ENCODE results near the gene SMARCE1.

SMARCE1 gene

DNA sequence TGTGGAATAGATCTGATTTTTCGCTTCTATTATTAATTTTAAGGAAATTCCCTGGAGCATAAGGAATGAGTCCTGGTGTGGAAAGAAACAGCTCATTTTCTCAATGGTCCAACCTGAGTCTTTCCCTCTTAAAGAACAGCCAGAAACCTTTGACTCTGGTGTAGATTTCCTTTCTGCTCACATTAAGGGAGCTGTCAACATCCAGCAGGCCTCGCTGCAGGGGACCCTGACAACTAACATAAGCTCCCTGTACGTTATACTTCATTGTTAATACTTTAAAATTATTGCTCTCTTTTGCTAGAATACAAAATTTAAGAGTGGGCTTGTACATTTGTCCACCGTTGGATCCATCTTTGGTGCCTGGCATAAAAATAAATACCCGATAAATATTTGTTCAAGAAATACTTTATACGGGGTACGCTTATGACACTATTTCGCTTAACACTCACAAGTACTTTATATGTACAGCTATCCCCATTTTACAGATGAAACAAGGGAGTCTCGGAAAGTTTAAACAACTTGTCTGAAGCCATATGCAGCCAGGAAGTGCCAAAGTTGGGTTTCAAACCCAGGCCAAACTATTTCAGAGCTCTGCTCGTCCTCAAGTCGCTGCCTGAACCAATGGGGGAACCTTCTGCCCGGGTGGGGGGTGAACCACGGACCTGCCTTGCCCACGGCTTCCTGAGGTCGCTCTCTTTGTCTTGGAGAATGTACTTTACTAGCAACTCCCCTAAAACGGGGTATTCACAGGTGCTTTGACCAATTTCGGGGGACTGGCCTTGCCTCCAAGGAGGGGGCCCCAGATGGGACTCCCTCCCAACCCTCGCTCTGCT, 611 bp downstream of the SMARCE1 start:
- DNase-seq, result no peak
- intact Hi-C loops (cut with DNase I), result loop anchor here (5.0 kb wide), 1 partner anchor 1020 kb away; no protein-coding TSS in a partner anchor

DNA sequence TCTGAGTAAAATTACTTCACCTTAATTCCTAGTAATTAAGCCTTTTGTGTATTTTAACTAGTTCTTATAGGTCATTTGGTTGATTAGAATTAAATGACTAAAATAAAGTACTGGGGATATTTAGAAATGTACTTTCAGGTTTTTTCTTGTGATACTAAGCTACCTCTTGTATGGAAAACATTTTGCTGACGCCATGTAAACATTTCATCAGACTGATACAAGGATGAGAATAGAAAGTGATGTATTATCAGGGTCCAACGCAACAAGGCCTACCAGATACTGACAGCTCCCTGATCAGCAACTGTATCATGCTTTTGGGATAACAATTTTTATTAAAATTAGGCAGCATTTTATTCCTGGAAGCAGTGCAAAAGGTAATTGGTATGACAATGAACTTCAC, 1.7 kb downstream of the SMARCE1 start:
- no peak for DNase-seq
- intact Hi-C loops (cut with DNase I), result loop anchor here (5.0 kb wide), 1 partner anchor 1021 kb away; no protein-coding TSS in a partner anchor

DNA sequence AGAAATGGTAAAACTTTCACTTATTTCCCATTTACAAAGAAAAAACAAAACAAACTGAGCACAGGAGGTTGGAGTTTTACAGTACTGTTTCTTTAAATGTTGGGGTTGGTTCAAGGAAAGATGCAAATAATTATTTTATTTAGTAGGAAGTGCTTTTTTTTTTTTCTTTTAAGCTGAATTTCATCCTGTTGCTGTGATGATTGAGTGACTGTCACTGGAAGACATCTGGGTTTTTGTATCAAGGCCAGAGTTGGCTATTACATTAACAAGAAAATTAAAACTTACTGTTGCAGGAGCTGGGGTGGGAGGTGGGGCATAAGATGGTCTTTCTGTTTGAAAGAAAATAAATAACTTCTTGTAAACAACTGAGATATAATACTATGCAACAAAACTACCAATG, 2.3 kb downstream of the SMARCE1 start:
- DNase-seq, result no peak
- intact Hi-C loops (cut with DNase I), result loop anchor here (5.0 kb wide), 1 partner anchor 1022 kb away; no protein-coding TSS in a partner anchor

DNA sequence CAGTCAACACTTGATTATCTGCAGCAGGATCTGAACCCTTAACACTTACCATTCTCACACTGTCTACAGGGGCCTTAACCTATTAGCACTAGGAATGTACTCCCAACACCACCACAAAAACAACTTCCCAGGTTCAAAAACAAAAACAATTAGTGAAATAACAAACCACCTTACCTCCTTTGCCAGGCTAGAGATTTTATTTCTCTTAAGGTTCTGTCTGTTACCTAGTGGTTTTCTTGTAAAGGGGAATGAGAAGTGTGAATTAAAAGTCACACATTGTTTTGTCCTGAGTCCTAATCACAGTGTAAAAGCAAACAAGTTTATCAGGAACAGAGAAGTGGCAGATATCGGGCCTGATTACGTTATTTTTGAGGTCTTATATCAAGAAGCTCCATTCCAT, 9.7 kb downstream of the SMARCE1 start:
- intact Hi-C loops (cut with DNase I), result loop anchor here (10.0 kb wide), 1 partner anchor 63 kb away; no protein-coding TSS in a partner anchor
- no peak for DNase-seq

DNA sequence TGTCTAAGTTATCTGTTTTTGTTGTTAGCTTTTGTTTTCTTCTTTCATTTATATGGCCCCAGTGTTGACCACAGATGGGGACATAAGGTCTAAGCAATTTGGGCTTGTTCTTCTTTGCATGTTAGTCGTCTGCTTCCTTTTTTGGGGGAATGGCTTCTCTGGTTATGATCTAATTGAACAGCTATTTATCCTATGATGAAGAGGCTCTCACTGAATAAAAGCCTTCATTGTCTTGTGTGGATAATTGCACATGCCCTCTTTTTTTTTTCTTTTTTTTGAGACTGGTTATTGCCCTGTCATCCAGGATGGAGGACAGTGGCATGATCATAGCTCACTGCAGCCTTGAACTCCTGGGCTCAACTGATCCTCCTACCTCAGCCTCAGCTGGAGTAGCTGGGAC, 13.7 kb downstream of the SMARCE1 start:
- intact Hi-C loops (cut with DNase I), result loop anchor here (10.0 kb wide), 1 partner anchor 59 kb away; no protein-coding TSS in a partner anchor

DNA sequence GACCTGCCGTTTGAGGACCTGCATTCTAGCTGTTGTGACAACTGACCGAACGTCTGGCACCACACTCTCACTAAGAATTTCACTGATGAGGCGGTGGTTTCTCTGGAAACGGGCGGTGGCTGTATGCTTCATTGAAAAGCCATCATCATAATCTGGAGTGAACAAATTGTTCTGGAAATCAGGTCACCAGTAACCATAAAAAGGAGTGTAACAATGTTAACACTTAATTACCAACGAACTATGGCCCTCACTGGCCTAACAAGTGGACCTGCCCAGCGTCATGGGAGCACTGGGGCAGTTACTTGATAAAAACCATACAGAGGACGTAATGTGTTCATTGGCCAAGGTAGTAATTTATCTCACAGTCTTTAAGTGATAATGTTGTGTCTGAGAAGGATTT, 15.4 kb downstream of the SMARCE1 start:
- no peak for DNase-seq
- intact Hi-C loops (cut with DNase I), result loop anchor here (10.0 kb wide), 1 partner anchor 57 kb away; no protein-coding TSS in a partner anchor

More for the DNA sequence above, 13.7 kb downstream of the SMARCE1 start:
- DNase-seq, result no peak

DNA sequence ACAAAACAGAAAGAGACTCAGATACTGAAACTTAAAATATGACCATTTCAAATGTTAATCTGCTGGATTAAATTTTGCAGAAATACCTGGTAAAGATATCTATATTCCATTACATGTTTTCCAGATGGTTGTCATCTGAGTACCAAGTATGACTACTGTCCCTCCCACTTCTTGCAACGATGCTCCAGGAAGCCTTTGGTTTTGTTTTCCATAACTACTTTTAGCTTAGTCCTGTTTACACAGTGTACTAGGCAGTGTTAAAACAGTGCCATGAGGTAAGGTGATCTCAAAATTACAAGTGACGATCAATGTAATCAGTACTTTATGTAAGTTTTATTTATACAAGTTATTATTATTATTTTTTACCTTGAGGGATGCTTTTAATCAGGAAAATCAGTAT, 17.8 kb downstream of the SMARCE1 start:
- intact Hi-C loops (cut with DNase I), result loop anchor here (10.0 kb wide), 1 partner anchor 55 kb away; no protein-coding TSS in a partner anchor
- no peak for DNase-seq

DNA sequence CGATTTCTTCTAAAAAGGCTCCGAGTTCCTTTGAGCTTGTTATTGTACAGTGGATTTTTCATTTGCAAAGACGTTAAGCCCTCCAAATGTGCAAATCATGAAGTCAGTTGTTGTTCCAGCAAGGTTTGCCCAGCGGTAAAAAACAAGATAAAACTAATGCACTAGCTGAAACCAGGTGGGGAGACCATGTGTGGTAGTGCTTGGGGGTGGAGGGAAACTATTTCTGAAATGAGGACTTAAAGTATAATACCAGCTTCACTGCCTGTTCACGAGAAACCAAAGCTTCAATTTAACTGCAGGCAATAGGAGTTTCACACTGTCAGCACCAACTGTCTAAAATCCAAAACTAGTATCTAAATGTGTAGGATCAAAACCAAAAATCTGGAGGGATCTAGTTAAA, 22.3 kb downstream of the SMARCE1 start:
- intact Hi-C loops (cut with DNase I), result no loop called here

DNA sequence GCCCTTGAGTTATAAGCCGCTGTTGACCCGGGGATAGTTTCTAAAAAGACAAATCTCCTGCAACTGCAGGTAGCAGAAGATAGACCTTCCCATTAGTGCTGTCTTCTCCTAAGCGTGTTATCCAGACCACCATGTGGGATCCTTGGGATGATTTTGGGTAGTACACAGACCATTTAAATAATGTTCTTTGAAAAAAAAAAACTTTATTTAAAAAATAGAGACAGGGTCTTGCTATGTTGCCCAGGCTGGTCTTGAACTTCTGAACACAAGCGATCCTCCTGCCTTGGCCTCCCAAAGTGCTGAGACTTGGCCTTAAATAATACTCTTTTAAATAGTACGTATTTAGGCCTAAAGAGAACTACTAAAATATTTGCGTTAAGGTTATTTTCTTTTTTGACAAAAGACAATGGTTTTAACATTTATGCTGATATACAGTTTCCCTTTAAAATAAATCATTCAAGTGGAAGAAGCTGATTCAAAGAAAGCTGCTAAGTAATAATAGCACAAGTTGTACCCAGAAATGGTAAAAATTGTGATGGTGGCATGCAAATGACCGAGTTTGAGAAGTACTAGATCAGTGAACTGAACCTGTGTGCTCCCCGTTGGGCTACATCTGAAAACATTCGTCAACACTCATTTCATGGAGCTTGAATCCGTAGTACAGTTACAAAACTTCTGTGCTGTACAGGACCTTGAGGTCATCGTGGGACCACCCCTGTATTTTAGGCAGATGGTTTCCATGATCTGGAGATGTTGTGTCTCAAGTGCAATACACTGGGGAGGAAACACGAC, 24.0 kb downstream of the SMARCE1 start:
- intact Hi-C loops (cut with DNase I), result no loop called here
- no peak for DNase-seq

More for the DNA sequence above, 22.3 kb downstream of the SMARCE1 start:
- DNase-seq, result no peak

DNA sequence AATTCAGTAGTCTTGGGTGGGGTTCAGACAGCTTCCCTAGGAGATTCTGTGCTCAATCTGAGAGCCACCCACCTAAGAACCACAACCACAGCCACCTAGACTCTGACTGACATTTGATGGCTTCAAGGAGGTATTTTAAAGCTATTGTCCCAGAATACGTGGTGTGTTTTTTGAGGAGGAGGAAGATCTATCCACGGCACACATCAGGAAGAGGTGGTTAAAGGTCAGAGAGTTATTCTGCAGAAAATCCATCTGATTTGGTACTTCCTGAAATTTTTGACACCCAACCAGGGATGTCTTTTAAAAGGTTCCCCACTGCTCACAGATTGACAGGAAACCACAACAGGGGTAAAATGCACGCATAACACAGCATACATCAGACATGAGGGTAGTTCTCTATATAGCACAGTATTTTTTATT, 25.1 kb downstream of the SMARCE1 start:
- DNase-seq, result no peak
- intact Hi-C loops (cut with DNase I), result no loop called here

DNA sequence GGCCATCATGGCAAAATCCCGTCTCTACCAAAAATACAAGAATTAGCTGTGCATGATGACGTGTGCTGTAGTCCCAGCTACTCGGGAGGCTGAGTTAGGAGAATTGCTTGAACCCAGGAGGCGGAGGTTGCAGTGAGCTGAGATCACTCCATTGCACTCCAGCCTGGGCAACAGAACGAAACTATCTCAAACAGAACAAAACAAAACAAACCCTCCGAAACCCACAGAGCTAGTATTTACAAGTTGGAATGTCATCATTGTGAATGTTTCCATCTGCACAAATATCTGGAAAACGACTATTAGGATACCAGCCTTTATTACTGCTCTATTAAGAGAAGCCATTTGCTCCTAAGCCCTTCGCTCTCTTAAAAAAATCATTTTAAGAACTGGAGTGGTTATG, 26.0 kb downstream of the SMARCE1 start:
- DNase-seq, result no peak
- intact Hi-C loops (cut with DNase I), result no loop called here

DNA sequence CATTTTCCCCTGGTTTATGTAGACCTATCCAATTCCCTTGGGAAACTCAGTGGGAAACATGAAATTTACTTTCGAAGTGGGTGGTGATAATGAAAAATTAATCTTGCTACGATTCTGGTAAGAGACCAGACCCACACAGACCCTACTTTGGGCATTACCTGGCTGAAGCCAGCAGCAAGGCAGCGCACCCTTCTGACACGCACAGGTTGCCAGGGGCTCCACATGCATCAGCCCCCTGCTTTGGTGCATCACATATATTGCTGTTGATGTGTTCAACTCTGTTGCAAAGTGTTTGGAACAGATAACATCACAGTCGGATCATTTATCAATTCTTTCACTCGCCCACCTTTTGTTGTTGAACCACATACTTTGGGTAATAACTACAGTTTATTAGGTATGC, 26.6 kb downstream of the SMARCE1 start:
- DNase-seq, result no peak
- intact Hi-C loops (cut with DNase I), result no loop called here

DNA sequence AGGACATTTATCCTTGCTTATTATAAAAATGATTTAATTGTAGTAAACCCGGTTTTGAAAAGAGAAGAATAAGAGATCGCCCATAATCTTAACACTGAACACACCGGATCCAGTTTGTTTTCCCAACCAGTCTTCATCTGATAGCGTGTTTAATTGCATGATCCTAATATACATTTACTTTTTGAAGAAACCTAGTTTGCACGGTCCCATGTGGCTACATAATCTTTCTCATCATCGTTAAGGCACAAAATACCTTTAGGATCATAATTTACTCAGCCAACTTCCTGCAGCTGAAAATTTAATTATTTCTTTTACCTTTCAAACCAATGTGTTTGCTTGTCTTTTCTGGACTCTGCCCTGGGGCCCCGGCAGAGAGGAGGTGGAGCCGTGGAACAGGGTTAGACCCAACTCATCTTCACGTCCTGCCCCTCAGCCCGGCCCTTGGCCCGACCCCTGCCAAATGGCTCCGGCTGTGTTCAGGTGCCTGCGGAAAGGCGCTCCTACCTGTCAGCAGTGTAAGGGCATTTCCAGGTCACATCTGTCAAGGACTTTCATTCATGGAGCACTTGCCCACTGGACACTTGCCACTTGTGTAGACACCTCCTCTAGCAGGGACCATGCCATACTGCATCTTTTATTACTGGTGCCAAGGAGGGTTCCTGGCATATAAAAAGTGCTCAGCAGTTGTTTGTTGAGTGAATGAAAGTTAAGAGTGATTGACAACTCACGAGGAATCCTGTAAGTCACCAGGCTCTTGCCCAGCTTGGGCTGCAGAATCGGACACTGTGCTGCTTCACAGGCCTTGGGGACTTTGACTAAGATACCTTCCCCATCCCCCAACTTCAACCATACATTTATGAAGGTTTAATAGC, 28.6 kb downstream of the SMARCE1 start:
- intact Hi-C loops (cut with DNase I), result no loop called here
- peak in 1 of 10 donors; percentile 67 for DNase-seq

DNA sequence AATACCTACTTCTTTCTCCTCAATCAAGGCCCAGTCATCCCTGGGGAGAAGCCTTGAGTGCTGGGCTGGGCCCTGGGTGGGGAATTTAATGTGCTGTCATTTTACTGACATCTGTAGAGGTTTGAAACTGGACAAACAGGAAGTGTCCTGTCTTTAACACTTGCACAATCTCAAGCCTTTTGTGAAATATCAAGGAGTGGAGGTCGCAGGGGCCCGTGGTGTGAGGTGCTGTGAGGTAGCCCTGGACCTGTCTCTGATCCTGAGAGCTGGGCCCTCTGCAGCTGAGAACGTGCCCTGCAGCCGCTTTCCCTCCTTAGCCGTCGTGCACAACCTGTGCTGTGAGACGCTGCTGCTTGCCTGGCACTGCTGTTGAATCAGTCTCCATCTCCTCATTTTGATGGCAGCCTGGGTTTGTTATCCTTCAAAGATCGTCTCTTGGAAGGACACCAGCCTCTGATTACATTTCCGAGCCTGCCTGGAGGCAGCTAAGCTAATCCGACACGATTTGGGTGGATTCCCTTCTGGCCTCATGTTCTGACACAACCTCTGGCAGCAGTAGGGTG, 29.9 kb downstream of the SMARCE1 start:
- intact Hi-C loops (cut with DNase I), result no loop called here
- no peak for DNase-seq

DNA sequence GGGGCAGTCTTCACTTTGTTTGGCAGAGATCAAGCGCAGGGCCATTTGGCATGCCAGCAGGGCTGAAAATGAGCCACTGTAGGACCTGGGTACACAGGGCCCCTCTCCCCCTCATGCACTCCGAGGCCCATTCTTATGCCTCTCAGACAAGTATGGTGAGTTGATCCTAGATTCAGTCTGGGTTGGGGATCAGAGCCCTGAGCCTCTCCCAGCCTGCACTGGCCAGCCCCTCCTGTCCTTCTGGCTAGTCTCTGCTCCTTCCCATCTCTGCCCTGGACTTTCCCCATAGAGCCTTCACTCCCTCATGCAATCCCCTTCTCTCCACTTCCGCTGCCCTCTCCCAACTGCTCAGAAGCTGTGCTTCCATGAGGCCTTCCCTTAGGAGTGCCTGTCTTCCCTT, 31.0 kb downstream of the SMARCE1 start:
- intact Hi-C loops (cut with DNase I), result no loop called here
- DNase-seq, result no peak

DNA sequence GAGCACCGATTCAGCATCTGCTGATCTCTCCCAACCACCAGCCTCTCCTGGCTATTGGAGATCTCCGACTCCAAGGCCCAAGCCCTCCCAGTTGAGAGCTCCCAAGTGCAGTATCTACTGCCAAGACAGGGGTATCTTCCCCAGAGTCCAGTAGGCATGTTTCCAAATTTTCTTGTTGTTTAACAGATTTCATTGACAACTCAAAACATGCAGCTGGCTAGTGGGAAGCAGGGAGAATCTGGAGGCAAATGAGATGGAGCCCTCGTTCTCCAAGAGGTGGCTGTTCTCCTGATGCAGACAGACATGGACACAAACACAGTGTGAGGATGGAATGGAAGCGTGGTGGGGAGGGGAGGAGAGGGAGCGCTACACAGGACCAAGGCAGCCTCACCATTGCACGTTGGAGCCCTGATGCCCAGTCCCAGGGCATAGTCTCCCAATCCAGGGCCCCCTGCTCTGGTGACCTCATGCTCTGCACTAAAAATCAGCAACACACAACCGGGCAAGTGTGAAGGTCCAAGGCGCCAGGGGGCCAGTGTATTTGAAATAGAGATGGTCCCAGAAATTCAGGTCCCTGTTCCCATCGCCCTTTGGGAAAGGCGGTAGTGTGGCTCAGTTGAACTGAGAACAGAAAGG, 31.7 kb downstream of the SMARCE1 start:
- no peak for DNase-seq
- intact Hi-C loops (cut with DNase I), result no loop called here

DNA sequence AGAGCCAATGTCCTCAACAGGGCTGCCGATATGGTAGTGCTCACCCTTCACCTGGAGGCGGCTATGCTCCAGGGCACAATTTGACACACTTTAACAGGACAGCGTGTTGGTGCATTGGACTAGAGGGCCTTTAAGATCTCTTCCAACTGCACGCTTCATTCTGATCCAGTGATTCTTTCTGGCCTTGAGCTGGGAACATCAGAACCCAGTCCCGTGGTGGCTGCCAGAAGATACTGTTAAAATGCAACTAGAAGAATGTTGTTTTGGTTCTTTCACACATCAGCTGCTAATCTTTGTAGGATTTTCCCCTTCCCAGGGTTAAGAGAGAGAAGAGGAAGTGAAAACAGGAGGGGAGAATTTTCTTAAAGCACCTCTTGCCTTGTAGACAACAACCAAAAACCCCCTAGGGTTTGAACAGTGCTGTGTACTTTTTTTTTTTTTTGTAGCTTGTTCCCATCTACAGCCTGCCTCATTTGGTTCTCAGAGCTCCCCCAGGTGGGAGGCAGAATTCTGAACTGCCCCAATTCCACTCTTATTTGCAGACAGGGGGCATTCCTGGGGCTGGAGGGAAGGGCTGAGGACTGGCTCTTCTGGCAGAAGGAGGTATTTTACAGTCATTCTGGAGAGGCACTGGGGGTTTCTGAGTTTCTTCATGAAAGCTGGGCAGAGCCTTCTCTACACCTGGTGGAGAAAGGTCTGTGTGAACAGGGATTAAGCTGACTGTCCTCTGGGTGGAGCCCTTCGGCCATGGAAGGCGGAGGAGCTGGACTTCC, 32.4 kb downstream of the SMARCE1 start:
- intact Hi-C loops (cut with DNase I), result no loop called here
- peak in 6 of 10 donors; percentile 22 to 93 (median 34) for DNase-seq

DNA sequence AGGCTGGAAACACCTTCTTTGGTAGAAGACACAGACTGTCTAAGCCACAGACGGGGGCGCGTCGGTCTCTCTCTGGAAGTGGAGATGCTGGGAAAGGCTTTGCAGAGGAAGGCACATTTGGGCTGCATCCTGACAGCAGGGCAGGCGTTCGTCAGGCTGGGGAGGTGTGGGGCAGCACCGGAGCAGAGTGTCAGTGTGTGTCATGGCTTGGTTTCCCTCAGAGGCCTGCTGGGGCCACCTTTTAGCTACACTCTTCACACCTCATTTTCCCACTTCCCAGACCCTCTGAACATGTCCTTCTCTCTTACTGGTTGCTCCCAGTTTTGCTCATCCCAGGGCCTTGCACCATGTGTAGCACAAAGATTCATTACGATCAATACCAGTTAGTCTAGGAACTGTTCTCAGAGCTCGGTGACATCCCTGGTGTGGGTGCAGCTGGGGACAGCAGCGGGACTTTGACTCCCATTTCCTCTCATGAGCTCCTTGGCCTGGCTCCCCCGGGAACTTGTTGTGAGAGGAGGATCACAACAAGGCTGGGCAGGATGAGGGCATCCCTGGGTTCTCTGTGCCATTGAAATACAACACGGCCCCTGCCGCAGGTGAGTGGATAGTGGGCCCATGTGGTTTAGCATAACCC, 33.1 kb downstream of the SMARCE1 start:
- intact Hi-C loops (cut with DNase I), result no loop called here

More for the DNA sequence above, 33.1 kb downstream of the SMARCE1 start:
- no peak for DNase-seq

All from posterior cingulate gyrus (tissue), 11 donors.